ENCODE measurements around the gene OR2V1. TPM values are rescaled to one million over a fixed set of nuclear protein-coding genes. Genes with fewer than 3 reads are reported as not detected.

Gene OR2V1
- total and polyA plus RNA-seq, 2 experiments from 2014 or later: not detected

DNA sequence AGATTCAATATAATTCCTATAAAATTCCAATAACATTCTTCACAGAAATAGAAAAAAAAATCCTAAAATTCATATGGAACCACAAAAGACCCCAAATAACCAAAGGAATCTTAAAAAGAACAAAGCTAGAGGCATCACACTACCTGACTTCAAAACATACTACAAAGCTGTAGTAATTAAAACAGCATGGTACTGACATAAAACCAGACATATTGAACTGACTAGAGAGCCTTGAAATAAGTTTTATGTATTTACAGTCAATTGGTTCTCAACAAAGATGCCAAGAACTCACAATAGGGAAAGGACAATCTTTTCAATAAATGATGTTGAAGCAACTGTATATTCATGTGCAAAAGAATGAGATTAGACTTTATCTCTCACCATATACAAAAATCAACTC, 54.0 kb downstream of the OR2V1 start:
- no peak for DNase-seq (ENCODE audit: low spot score)
- Histone ChIP-seq H2AFZ (no peak overlapping the region), H3F3A (replicated peaks; ENCODE audit: low read depth) (no peaks in the 10 kb centered on the region), H3K27me3 (ENCODE audit: insufficient read depth) (no peaks in the 10 kb centered on the region), H3K4me2 (no peak overlapping the region), H3K36me3 (ENCODE audit: insufficient read depth) (no peaks in the 10 kb centered on the region), H3K27ac (ENCODE audit: low read depth) (no peak overlapping the region), H3K9me2 (ENCODE audit: insufficient read depth) (no peaks in the 10 kb centered on the region), H3K4me1 (ENCODE audit: insufficient read depth) (no peaks in the 10 kb centered on the region), H4K20me1 (replicated peaks; ENCODE audit: insufficient read depth) (no peaks in the 10 kb centered on the region), H3K4me3 (no peak overlapping the region), H3K79me2 (replicated peaks; ENCODE audit: insufficient read depth) (no peaks in the 10 kb centered on the region)
- no peak for ATAC-seq
- H3K9me3 Mint-ChIP-seq: peaks cover 15% of the 10 kb centered on the region; the same call in 2 of the 3 replicates
- H3K27me3 Mint-ChIP-seq (ENCODE audit: insufficient read depth, low read depth, poor library complexity): peaks cover 10% of the 10 kb centered on the region
- TF ChIP-seq EZH2 (IDR thresholded peaks at IDR 0.05; ENCODE audit: low read depth, unreplicated experiment) (no peak), POLR2AphosphoS5 (IDR thresholded peaks at IDR 0.05; ENCODE audit: low read depth) (no peak), STAT1 (IDR thresholded peaks at IDR 0.05; ENCODE audit: unreplicated experiment) (no peak), EZH2phosphoT487 (IDR thresholded peaks at IDR 0.05; ENCODE audit: unreplicated experiment) (no peak), JUNB (IDR thresholded peaks at IDR 0.05; ENCODE audit: unreplicated experiment) (no peak), NANOG (IDR thresholded peaks at IDR 0.05; ENCODE audit: borderline replicate concordance) (no peak), CREB1 (CRISPR knock-in tag; IDR thresholded peaks at IDR 0.05; ENCODE audit: low read depth) (no peak), ZNF331 (CRISPR knock-in tag; IDR thresholded peaks at IDR 0.05; ENCODE audit: low read depth) (no peak), ZNF114 (CRISPR knock-in tag; IDR thresholded peaks at IDR 0.05) (no peak), ETS1 (IDR thresholded peaks at IDR 0.05) (no peak)
- TF ChIP-seq, protein P1, sequence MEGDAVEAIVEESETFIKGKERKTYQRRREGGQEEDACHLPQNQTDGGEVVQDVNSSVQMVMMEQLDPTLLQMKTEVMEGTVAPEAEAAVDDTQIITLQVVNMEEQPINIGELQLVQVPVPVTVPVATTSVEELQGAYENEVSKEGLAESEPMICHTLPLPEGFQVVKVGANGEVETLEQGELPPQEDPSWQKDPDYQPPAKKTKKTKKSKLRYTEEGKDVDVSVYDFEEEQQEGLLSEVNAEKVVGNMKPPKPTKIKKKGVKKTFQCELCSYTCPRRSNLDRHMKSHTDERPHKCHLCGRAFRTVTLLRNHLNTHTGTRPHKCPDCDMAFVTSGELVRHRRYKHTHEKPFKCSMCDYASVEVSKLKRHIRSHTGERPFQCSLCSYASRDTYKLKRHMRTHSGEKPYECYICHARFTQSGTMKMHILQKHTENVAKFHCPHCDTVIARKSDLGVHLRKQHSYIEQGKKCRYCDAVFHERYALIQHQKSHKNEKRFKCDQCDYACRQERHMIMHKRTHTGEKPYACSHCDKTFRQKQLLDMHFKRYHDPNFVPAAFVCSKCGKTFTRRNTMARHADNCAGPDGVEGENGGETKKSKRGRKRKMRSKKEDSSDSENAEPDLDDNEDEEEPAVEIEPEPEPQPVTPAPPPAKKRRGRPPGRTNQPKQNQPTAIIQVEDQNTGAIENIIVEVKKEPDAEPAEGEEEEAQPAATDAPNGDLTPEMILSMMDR (conservative IDR thresholded peaks at IDR 0.05; ENCODE audit: low read depth in 2 of 2): no peak
- TF ChIP-seq, protein P2, sequence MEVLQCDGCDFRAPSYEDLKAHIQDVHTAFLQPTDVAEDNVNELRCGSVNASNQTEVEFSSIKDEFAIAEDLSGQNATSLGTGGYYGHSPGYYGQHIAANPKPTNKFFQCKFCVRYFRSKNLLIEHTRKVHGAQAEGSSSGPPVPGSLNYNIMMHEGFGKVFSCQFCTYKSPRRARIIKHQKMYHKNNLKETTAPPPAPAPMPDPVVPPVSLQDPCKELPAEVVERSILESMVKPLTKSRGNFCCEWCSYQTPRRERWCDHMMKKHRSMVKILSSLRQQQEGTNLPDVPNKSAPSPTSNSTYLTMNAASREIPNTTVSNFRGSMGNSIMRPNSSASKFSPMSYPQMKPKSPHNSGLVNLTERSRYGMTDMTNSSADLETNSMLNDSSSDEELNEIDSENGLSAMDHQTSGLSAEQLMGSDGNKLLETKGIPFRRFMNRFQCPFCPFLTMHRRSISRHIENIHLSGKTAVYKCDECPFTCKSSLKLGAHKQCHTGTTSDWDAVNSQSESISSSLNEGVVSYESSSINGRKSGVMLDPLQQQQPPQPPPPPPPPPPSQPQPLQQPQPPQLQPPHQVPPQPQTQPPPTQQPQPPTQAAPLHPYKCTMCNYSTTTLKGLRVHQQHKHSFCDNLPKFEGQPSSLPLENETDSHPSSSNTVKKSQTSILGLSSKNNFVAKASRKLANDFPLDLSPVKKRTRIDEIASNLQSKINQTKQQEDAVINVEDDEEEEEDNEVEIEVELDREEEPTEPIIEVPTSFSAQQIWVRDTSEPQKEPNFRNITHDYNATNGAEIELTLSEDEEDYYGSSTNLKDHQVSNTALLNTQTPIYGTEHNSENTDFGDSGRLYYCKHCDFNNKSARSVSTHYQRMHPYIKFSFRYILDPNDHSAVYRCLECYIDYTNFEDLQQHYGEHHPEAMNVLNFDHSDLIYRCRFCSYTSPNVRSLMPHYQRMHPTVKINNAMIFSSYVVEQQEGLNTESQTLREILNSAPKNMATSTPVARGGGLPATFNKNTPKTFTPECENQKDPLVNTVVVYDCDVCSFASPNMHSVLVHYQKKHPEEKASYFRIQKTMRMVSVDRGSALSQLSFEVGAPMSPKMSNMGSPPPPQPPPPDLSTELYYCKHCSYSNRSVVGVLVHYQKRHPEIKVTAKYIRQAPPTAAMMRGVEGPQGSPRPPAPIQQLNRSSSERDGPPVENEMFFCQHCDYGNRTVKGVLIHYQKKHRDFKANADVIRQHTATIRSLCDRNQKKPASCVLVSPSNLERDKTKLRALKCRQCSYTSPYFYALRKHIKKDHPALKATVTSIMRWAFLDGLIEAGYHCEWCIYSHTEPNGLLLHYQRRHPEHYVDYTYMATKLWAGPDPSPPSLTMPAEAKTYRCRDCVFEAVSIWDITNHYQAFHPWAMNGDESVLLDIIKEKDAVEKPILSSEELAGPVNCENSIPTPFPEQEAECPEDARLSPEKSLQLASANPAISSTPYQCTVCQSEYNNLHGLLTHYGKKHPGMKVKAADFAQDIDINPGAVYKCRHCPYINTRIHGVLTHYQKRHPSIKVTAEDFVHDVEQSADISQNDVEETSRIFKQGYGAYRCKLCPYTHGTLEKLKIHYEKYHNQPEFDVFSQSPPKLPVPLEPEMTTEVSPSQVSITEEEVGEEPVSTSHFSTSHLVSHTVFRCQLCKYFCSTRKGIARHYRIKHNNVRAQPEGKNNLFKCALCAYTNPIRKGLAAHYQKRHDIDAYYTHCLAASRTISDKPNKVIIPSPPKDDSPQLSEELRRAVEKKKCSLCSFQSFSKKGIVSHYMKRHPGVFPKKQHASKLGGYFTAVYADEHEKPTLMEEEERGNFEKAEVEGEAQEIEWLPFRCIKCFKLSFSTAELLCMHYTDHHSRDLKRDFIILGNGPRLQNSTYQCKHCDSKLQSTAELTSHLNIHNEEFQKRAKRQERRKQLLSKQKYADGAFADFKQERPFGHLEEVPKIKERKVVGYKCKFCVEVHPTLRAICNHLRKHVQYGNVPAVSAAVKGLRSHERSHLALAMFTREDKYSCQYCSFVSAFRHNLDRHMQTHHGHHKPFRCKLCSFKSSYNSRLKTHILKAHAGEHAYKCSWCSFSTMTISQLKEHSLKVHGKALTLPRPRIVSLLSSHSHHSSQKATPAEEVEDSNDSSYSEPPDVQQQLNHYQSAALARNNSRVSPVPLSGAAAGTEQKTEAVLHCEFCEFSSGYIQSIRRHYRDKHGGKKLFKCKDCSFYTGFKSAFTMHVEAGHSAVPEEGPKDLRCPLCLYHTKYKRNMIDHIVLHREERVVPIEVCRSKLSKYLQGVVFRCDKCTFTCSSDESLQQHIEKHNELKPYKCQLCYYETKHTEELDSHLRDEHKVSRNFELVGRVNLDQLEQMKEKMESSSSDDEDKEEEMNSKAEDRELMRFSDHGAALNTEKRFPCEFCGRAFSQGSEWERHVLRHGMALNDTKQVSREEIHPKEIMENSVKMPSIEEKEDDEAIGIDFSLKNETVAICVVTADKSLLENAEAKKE (CRISPR knock-in tag; IDR thresholded peaks at IDR 0.05): no peak
- TF ChIP-seq, protein P3, sequence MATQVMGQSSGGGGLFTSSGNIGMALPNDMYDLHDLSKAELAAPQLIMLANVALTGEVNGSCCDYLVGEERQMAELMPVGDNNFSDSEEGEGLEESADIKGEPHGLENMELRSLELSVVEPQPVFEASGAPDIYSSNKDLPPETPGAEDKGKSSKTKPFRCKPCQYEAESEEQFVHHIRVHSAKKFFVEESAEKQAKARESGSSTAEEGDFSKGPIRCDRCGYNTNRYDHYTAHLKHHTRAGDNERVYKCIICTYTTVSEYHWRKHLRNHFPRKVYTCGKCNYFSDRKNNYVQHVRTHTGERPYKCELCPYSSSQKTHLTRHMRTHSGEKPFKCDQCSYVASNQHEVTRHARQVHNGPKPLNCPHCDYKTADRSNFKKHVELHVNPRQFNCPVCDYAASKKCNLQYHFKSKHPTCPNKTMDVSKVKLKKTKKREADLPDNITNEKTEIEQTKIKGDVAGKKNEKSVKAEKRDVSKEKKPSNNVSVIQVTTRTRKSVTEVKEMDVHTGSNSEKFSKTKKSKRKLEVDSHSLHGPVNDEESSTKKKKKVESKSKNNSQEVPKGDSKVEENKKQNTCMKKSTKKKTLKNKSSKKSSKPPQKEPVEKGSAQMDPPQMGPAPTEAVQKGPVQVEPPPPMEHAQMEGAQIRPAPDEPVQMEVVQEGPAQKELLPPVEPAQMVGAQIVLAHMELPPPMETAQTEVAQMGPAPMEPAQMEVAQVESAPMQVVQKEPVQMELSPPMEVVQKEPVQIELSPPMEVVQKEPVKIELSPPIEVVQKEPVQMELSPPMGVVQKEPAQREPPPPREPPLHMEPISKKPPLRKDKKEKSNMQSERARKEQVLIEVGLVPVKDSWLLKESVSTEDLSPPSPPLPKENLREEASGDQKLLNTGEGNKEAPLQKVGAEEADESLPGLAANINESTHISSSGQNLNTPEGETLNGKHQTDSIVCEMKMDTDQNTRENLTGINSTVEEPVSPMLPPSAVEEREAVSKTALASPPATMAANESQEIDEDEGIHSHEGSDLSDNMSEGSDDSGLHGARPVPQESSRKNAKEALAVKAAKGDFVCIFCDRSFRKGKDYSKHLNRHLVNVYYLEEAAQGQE (IDR thresholded peaks at IDR 0.05; ENCODE audit: unreplicated experiment): no peak
- no peak overlapping the region for H3K27ac Mint-ChIP-seq
- no peaks in the 10 kb centered on the region for H3K36me3 Mint-ChIP-seq (ENCODE audit: low read depth)
- H3K4me3 Mint-ChIP-seq: no peak overlapping the region
- H3K4me1 Mint-ChIP-seq: no peaks in the 10 kb centered on the region
